Uterus (tissue), 4 donors: ENCODE measurements around the gene SEC24D. TPM values are rescaled to one million over a fixed set of nuclear protein-coding genes. Genes with fewer than 3 reads are reported as not detected.

Experiments
- DNase-seq, 2 donors: peaks; one replicate each; pipeline ENCODE4 v3.0.0-alpha.2; 2019 to 2020
- H3K27ac ChIP-seq, 2 donors: fragments of 200-600 bp; sonication (generic); 1 replicate in 1 of 2; 2 replicates in 1 of 2; pipeline ENCODE4 v1.5.1; 2016 to 2018
- H3K27me3 ChIP-seq, 2 donors: fragments of 200-600 bp; sonication (generic); one replicate each; pipeline ENCODE4 v1.5.1; 2018 to 2019; ENCODE audit warnings: control low read depth in 1 of 2
- H3K36me3 ChIP-seq, 2 donors: fragments of 200-600 bp; sonication (generic); one replicate each; pipeline ENCODE4 v1.5.1; 2019; ENCODE audit warnings: control low read depth in 1 of 2
- H3K4me1 ChIP-seq, 2 donors: fragments of 200-600 bp; sonication (generic); one replicate each; pipeline ENCODE4 v1.5.1; 2018 to 2019; ENCODE audit warnings: control low read depth in 1 of 2
- H3K4me3 ChIP-seq, 2 donors: fragments of 200-600 bp; sonication (generic); 1 replicate in 1 of 2; 2 replicates in 1 of 2; pipeline ENCODE4 v1.5.1; 2018 to 2019; ENCODE audit warnings: mild to moderate bottlenecking in 1 of 2
- H3K9me3 ChIP-seq, 2 donors: fragments of 200-600 bp; sonication (generic); one replicate each; pipeline ENCODE4 v1.5.1; 2019; ENCODE audit warnings: control low read depth in 1 of 2
- CTCF ChIP-seq, 4 experiments: fragments of 200-600 bp in 2 of 4; fragments of 450-650 bp in 2 of 4; sonication (generic) in 2 of 4; IDR thresholded peaks; one replicate each; pipeline ENCODE4 v1.5.1; 2016 to 2019; ENCODE audit warnings: antibody characterized with exemption in 4 of 4, mild to moderate bottlenecking in 2 of 4, moderate library complexity in 1 of 4
- POLR2A ChIP-seq, 2 donors: fragments of 450-650 bp; IDR thresholded peaks; one replicate each; pipeline ENCODE4 v1.6.1; 2016; ENCODE audit warnings: antibody characterized with exemption in 2 of 2, mild to moderate bottlenecking in 1 of 2, moderate library complexity in 1 of 2
- intact Hi-C: fragments of 100-400 bp; cut with DNase I; formaldehyde crosslinking; loops from one replicate; pipeline ENCODE4 v1.15.1; 2023; ENCODE audit warnings: low total_unique reads
- total RNA-seq, 4 donors: library from RNA; depleted of rRNA in 3 of 4; stranded (reverse); fragments of >200 nt in 3 of 4; gene quantifications; one replicate each; pipeline versions ENCODE4 v1.1.0 to v1.2.4, GENCODE V29; 2014 to 2023
- donor health status: DM: yes; HTN: yes; CAD: no.

SEC24D gene
- total RNA-seq, 4 donors from 2014 or later = 26.1 to 107 (median 61.0) TPM

DNA sequence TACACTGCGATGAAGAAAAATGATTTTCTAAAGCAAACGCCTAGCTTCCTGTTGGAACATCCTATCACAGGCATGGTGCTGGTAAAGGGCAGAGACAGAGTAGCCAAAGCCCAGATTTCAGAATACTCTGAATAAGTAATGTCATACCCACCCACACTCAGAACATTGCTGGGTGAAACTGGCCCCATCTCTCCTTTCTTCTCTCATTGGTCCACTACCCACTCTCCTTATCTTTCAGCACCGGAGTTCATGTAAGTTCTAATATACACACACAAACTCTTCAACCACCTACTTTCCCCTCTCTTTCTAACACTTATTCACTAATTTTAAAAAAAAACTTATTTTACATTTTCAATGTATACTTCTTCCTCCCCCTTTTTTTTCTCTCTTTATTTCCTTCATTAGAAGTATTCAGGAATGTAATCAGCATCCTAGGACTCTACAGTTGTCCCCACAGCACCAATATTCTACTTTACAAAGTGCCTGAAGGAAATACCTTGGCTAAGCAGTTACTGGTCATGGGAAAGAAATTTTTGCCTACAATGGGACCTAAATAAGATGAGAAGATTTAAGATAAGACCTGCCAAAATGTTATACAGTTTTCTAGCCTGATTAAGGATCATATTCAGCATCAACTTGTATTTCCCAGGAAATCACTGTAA lies 63.0 kb downstream of the SEC24D start:
- no peak for DNase-seq
- Histone ChIP-seq H3K9me3 (no peaks in the 10 kb centered on the region), H3K4me3 (no peak overlapping the region), H3K27ac (peak overlapping the region; percentile 70 to 97), H3K36me3 (no peaks in the 10 kb centered on the region), H3K27me3 (no peaks in the 10 kb centered on the region), H3K4me1 (peaks cover 0 to 5% of the 10 kb centered on the region in 2 donors)
- intact Hi-C loops = no loop called here
- TF ChIP-seq CTCF (IDR thresholded peaks at IDR 0.05) (no peak), POLR2A (IDR thresholded peaks at IDR 0.05) (no peak)

DNA sequence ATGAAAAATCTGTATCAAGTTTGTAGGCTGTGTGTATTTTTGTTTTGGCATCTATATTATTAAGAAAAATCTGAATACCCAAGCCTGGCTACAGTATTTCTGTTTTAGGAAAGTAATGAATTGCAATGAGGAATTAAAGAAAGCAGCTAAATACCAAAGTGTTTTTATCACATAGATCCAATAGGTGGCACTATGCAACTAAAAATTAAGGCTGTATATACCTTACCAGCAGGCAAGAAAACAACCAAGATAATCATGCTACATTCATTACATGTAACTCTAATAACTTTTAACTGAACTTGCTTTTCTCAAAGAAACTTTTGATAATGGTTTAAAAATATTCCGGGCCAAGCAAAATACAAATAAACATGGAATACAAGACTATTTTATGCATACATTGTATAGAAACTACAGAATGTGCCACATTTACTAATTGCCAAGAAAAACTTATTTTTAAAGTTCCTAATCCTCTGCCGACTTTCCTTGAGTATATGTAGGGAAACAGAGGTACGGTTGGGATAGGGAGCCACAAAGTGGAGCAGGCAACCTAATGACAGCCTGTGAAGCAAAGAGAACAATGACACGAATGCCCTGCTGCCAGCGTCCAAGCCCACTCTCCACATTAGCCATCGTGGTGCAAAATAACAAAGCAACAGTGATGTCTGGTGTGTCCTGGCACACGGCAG lies 63.7 kb downstream of the SEC24D start:
- peaks cover 0 to 5% of the 10 kb centered on the region in 2 donors for H3K4me1 ChIP-seq
- peak overlapping the region; percentile 70 to 97 for H3K27ac ChIP-seq
- no peaks in the 10 kb centered on the region for H3K36me3 ChIP-seq
- H3K27me3 ChIP-seq = no peaks in the 10 kb centered on the region
- TF ChIP-seq CTCF (IDR thresholded peaks at IDR 0.05) (peak; percentile 59 to 78 (median 70)), POLR2A (IDR thresholded peaks at IDR 0.05) (no peak)
- H3K9me3 ChIP-seq = no peaks in the 10 kb centered on the region
- intact Hi-C loops = no loop called here
- no peak for DNase-seq
- no peak overlapping the region for H3K4me3 ChIP-seq

GRCh38 chr4:118770741-118771187 lies 65.2 kb downstream of the SEC24D start:
- Histone ChIP-seq H3K9me3 (no peaks in the 10 kb centered on the region), H3K27me3 (no peaks in the 10 kb centered on the region), H3K27ac (peak overlapping the region; percentile 70 to 97), H3K4me1 (peaks cover under 1 to 10% of the 10 kb centered on the region in 2 donors), H3K4me3 (no peak overlapping the region), H3K36me3 (no peaks in the 10 kb centered on the region)
- intact Hi-C loops = no loop called here
- no peak for DNase-seq
- no peak for TF ChIP-seq CTCF (IDR thresholded peaks at IDR 0.05)
- TF ChIP-seq POLR2A (IDR thresholded peaks at IDR 0.05) = no peak

GRCh38 chr4:118769161-118769560 lies 66.8 kb downstream of the SEC24D start:
- Histone ChIP-seq H3K4me1 (peaks cover 0 to 23% of the 10 kb centered on the region in 2 donors), H3K27me3 (no peaks in the 10 kb centered on the region), H3K36me3 (no peaks in the 10 kb centered on the region), H3K27ac (peak overlapping the region; percentile 70 to 97), H3K9me3 (no peaks in the 10 kb centered on the region), H3K4me3 (no peak overlapping the region)
- no peak for DNase-seq
- intact Hi-C loops = loop anchor here (10.0 kb wide), 1 partner anchor 116 kb away; the partner anchor contains the start of gene SYNPO2
- TF ChIP-seq CTCF (IDR thresholded peaks at IDR 0.05) (no peak), POLR2A (IDR thresholded peaks at IDR 0.05) (no peak)

GRCh38 chr4:118767109-118767508 lies 68.8 kb downstream of the SEC24D start:
- H3K9me3 ChIP-seq = no peaks in the 10 kb centered on the region
- no peak overlapping the region for H3K4me3 ChIP-seq
- no peaks in the 10 kb centered on the region for H3K36me3 ChIP-seq
- DNase-seq = no peak
- intact Hi-C loops = loop anchor here (10.0 kb wide), 1 partner anchor 118 kb away; the partner anchor contains the start of gene SYNPO2
- peak overlapping the region; percentile 86 to 97 for H3K27ac ChIP-seq
- no peaks in the 10 kb centered on the region for H3K27me3 ChIP-seq
- TF ChIP-seq CTCF (IDR thresholded peaks at IDR 0.05) = no peak
- TF ChIP-seq POLR2A (IDR thresholded peaks at IDR 0.05) = no peak
- peaks cover 0 to 36% of the 10 kb centered on the region in 2 donors for H3K4me1 ChIP-seq
